ENCODE measurements around the gene IKBKE.

IKBKE gene

DNA sequence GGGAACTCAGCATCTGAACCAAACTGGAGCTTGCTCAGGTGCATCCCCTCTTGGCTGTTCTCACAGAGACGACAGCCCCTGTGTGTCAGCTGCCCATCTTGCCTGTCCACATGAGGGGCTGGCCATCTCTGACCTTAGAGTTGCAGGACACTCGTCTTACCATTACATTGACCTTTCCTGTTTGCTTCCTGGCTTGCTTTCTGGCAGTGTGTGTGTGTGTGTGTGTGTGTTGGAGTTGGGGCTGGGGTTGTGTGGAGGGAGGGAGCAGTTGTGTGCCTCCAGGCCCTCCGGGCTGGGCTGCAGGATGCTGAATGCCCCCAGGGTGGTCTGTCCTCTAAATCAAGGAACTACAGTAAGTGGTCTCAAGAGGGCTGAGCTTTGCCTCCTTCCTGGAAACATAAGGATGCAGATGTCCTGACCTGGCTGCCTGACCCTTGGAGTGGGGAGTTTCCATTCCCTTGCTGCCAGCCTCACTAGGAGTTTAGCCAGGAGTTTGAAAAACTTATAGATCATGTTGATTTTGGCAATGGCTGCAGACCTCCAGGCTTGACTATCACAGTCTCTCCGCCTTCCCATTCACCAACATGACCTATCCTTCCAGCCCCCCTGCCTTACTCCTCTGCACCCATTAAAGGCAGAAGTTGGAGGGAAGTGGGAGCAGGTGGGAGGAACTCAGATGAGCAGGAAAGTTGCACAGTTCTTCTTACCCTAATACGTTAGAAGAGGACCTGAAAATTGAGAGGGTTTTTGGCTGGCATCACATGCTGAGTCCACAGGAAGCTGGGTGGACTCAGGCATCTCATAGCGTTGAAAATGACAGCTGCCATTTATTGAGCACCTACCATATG is 56.0 kb downstream of the IKBKE start:
- DNase-seq (ENCODE audit: low read depth), result no peak
- TF ChIP-seq, protein P1, sequence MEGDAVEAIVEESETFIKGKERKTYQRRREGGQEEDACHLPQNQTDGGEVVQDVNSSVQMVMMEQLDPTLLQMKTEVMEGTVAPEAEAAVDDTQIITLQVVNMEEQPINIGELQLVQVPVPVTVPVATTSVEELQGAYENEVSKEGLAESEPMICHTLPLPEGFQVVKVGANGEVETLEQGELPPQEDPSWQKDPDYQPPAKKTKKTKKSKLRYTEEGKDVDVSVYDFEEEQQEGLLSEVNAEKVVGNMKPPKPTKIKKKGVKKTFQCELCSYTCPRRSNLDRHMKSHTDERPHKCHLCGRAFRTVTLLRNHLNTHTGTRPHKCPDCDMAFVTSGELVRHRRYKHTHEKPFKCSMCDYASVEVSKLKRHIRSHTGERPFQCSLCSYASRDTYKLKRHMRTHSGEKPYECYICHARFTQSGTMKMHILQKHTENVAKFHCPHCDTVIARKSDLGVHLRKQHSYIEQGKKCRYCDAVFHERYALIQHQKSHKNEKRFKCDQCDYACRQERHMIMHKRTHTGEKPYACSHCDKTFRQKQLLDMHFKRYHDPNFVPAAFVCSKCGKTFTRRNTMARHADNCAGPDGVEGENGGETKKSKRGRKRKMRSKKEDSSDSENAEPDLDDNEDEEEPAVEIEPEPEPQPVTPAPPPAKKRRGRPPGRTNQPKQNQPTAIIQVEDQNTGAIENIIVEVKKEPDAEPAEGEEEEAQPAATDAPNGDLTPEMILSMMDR (IDR thresholded peaks at IDR 0.05; ENCODE audit: insufficient read depth, low read depth, low read length, missing control alignments), result no peak

DNA sequence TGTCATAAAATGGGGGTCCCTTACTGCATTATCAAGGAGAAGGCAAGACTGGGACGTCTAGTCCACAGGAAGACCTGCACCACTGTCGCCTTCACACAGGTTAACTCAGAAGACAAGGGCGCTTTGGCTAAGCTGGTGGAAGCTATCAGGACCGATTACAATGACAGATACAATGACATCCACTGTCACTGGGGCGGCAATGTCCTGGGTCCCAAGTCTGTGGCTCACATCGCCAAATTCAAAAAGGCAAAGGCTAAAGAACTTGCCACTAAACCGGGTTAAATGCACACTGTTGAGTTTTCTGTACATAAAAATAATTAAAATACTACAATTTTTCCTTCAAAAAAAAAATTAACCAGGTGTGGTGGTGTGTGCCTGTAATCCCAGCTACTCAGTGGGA is 59.1 kb downstream of the IKBKE start:
- TF ChIP-seq, protein P1 (IDR thresholded peaks at IDR 0.05; ENCODE audit: insufficient read depth, low read depth, low read length, missing control alignments), result no peak
- DNase-seq (ENCODE audit: low read depth), result no peak
- H3K4me3 ChIP-seq (ENCODE audit: low read length), result no peak overlapping the region

More for the DNA sequence above, 56.0 kb downstream of the IKBKE start:
- no peak overlapping the region for H3K4me3 ChIP-seq (ENCODE audit: low read length)

DNA sequence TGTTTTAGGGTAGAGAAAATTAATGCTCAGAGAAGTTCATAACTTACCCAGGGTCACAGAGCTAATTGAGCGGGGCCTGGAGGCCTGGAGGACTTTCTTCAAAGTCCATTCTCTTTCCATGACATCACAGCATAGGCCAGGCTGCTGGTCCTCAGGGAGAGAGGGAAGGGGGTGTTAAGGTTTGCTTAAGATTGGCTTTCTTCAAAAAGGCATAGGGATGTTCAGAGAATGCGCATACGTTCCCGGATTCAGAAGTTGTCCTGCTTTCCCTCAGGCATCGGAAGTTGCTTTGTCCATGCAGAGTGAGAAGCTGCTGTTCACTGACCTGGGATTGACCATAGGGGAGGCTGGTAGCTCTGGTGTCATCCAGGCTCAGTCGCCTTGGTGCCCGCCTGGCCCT is 62.1 kb downstream of the IKBKE start:
- DNase-seq (ENCODE audit: low read depth), result no peak
- no peak overlapping the region for H3K4me3 ChIP-seq (ENCODE audit: low read length)
- TF ChIP-seq, protein P1 (IDR thresholded peaks at IDR 0.05; ENCODE audit: insufficient read depth, low read depth, low read length, missing control alignments), result no peak

DNA sequence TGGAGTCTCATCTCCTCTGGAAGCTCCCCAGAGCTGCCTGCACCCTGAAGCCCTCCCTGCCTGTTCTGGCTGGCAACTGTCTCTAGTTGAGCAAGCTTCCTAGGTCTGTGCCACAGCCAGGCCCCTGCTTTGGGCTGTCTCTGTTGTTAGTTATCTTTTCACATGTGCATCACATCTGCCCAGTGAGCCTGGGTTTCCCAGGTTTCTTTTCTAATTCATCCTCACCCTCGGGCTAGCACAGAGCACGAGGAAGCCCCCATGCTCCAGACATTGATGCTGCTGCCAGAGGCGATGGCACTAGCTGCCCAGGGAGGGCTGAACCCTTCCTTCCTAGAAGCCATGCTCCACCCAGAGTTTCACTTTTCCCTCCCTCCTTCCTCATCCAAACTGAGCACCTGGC is 64.3 kb downstream of the IKBKE start:
- DNase-seq (ENCODE audit: low read depth), result no peak
- H3K4me3 ChIP-seq (ENCODE audit: low read length), result no peak overlapping the region
- TF ChIP-seq, protein P1 (IDR thresholded peaks at IDR 0.05; ENCODE audit: insufficient read depth, low read depth, low read length, missing control alignments), result no peak

DNA sequence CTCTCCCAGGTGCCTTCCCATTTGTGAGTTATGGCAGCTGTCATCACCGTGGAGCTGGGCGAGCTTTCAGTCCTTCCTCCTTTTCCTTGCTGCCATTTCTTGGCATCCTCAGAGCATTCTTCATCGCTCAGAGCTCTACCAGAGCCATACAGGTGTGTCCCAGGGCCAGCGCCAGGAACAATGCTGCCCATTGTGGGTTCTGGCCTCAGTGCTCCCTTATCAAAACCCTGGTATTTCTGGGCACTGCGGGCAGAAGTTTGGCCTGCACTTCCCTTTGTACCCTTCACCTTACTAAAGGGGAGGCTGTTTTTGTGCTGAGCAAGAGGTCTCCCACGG is 65.5 kb downstream of the IKBKE start:
- H3K4me3 ChIP-seq (ENCODE audit: low read length), result no peak overlapping the region
- TF ChIP-seq, protein P1 (IDR thresholded peaks at IDR 0.05; ENCODE audit: insufficient read depth, low read depth, low read length, missing control alignments), result no peak
- DNase-seq (ENCODE audit: low read depth), result no peak

DNA sequence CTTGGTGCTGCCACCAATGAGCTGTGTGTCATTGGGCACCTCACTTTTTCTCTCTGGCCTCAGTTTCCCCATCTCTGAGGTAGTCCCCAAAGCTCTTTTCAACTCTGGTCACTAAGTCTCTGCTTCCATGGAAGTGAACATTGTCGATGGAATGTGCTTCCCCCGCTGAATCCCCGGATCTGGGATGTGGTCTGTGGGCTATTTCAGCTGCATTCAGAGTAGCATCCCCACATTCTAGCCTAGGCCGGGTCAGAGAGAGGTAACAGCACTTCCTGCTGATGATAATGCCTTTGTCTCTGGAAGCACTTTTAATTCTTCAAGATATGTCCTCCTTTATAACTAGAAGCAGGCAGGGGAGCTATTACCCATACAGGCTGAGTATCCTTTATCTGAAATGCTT is 66.9 kb downstream of the IKBKE start:
- no peak overlapping the region for H3K4me3 ChIP-seq (ENCODE audit: low read length)
- TF ChIP-seq, protein P1 (IDR thresholded peaks at IDR 0.05; ENCODE audit: insufficient read depth, low read depth, low read length, missing control alignments), result no peak
- no peak for DNase-seq (ENCODE audit: low read depth)
